ENCODE data around the gene JCAD. TPM values are rescaled to one million over a fixed set of nuclear protein-coding genes. Genes with fewer than 3 reads are reported as not detected.

Gene JCAD
- polyA plus RNA-seq, 1 of the 3 experiments (the other 2 are of a cell fraction) = 19.0 TPM

DNA sequence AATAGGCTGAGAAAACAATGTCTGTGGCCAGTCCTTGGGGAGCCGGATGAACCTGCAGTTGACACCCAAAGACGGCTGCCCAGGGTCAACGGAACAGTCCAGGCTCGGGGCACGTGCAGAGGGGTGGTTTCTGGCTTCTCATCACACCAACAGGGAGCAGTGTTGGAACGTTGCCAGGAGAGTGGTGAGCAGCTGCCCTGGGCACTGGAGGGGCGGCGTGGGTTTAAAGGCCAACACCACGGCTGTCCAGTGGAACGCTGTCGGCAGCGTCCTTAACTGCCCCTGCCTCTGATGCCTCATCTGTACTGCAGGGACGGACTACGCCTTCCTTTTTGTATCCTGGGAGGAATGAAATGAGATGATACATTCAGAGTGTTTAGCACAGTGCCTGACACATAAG is 19.8 kb downstream of the JCAD start:
- no peaks in the 10 kb centered on the region for H3K9me2 ChIP-seq
- WGBS (ENCODE audit: low lambda C conversion rate) = 81% methylated on average over 14 of the region's 14 CpGs
- H3K4me3 ChIP-seq (ENCODE audit: low read depth in 2 of 2, low read length in 1 of 2) = no peak overlapping the region
- no peaks in the 10 kb centered on the region for H3K27me3 ChIP-seq (ENCODE audit: insufficient read depth)
- no peaks in the 10 kb centered on the region for H3K9me3 ChIP-seq
- H2AFZ ChIP-seq (ENCODE audit: low read depth) = no peak overlapping the region
- peaks cover 0 to 8% of the 10 kb centered on the region in 2 experiments; a peak in 1 of 4 replicates for H3K4me1 ChIP-seq (ENCODE audit: control insufficient read depth in 1 of 2, insufficient read depth in 2 of 2, low read depth in 1 of 2, low read length in 1 of 2)
- TF ChIP-seq MXI1 (IDR thresholded peaks at IDR 0.05; ENCODE audit: low read depth, low read length) (no peak), NFIC (IDR thresholded peaks at IDR 0.05; ENCODE audit: borderline replicate concordance) (0 out of 2 replicates have a peak, but pooled peaks have one; percentile 23), NRF1 (IDR thresholded peaks at IDR 0.05; ENCODE audit: low read depth, low read length) (no peak), YY1 (IDR thresholded peaks at IDR 0.05; ENCODE audit: low read depth) (no peak), EZH2phosphoT487 (IDR thresholded peaks at IDR 0.05; ENCODE audit: borderline replicate concordance, low read depth) (no peak), RCOR1 (IDR thresholded peaks at IDR 0.05; ENCODE audit: low read length) (no peak)
- no peak overlapping the region for H3K9ac ChIP-seq
- no peak overlapping the region for H3K4me2 ChIP-seq
- peaks cover 77 to 79% of the 10 kb centered on the region in 2 experiments for H3K36me3 ChIP-seq (replicated peaks in 1 of 2; ENCODE audit: control insufficient read depth in 1 of 2, insufficient read depth in 2 of 2, low read length in 1 of 2)
- H4K20me1 ChIP-seq (ENCODE audit: insufficient read depth) = peaks cover 96% of the 10 kb centered on the region
- peaks cover 8% of the 10 kb centered on the region for H3F3A ChIP-seq (replicated peaks; ENCODE audit: insufficient read depth)
- ChIA-PET POLR2A (no interaction called here), CTCF (interaction anchor here (1.1 kb wide), 1 partner anchor 41 kb away, joined by 3 read pairs; no protein-coding TSS in a partner anchor)
- peaks cover 100% of the 10 kb centered on the region for H3K79me2 ChIP-seq (ENCODE audit: insufficient read depth)
- H3K27ac ChIP-seq (ENCODE audit: low read depth in 2 of 2, low read length in 1 of 2) = no peak overlapping the region
- peak; percentile 60 for DNase-seq

DNA sequence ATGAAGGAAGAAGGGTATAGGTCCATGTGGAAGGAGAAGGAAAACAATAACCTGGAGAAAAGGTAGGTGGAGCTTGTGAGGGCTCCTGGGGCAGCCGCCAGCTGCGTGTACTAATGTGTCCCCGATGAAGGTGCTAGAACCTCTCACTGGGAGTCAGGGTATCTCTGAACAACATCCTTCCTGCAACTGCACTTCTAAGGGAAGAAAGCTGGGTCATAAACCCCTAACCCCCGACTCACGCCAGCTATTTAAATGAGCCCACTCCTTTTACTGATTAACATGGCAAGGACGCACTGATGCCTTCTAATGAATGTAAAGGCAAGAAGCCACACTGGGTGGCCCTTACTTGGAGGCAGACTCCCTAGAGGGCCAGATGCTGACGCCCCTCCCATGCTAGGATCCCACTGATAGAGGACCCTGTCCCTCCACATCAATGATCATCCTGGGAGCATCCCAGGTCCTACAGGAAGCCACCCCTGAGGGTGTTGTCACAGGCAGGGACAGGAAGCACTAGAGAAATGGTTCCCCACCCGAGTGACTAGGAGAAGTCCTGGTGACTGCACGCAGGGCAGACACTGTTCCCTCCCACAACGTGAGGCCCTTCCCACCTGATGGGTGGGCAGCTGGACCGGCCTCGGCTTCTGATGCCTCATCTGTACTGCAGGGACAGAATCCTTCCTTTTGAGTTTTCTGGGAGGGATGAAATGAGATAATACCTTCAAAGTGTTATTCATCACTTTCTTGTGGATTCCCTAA is 20.4 kb downstream of the JCAD start:
- no peak overlapping the region for H3K4me2 ChIP-seq
- peaks cover 0 to 8% of the 10 kb centered on the region in 2 experiments; a peak in 1 of 4 replicates for H3K4me1 ChIP-seq (ENCODE audit: control insufficient read depth in 1 of 2, insufficient read depth in 2 of 2, low read depth in 1 of 2, low read length in 1 of 2)
- H2AFZ ChIP-seq (ENCODE audit: low read depth) = no peak overlapping the region
- ChIA-PET CTCF (interaction anchor here (1.3 kb wide), 1 partner anchor 36 kb away, joined by 3 read pairs; no protein-coding TSS in a partner anchor), POLR2A (no interaction called here)
- H3K9me3 ChIP-seq = no peaks in the 10 kb centered on the region
- H3K27me3 ChIP-seq (ENCODE audit: insufficient read depth) = no peaks in the 10 kb centered on the region
- H3K9me2 ChIP-seq = no peaks in the 10 kb centered on the region
- no peak for DNase-seq
- H3K4me3 ChIP-seq (ENCODE audit: low read depth in 2 of 2, low read length in 1 of 2) = no peak overlapping the region
- no peak overlapping the region for H3K9ac ChIP-seq
- peaks cover 8% of the 10 kb centered on the region for H3F3A ChIP-seq (replicated peaks; ENCODE audit: insufficient read depth)
- H4K20me1 ChIP-seq (ENCODE audit: insufficient read depth) = peaks cover 92% of the 10 kb centered on the region
- H3K36me3 ChIP-seq (replicated peaks in 1 of 2; ENCODE audit: control insufficient read depth in 1 of 2, insufficient read depth in 2 of 2, low read length in 1 of 2) = peaks cover 73 to 76% of the 10 kb centered on the region in 2 experiments
- WGBS (ENCODE audit: low lambda C conversion rate) = 94% methylated on average over 10 of the region's 12 CpGs
- H3K79me2 ChIP-seq (ENCODE audit: insufficient read depth) = peaks cover 99% of the 10 kb centered on the region
- no peak overlapping the region for H3K27ac ChIP-seq (ENCODE audit: low read depth in 2 of 2, low read length in 1 of 2)
- TF ChIP-seq EZH2phosphoT487 (IDR thresholded peaks at IDR 0.05; ENCODE audit: borderline replicate concordance, low read depth) = no peak
- TF ChIP-seq ELF1 (IDR thresholded peaks at IDR 0.05) = no peak
- no peak for TF ChIP-seq YY1 (IDR thresholded peaks at IDR 0.05; ENCODE audit: low read depth)
- TF ChIP-seq MXI1 (IDR thresholded peaks at IDR 0.05; ENCODE audit: low read depth, low read length) = no peak
- TF ChIP-seq, protein P1, sequence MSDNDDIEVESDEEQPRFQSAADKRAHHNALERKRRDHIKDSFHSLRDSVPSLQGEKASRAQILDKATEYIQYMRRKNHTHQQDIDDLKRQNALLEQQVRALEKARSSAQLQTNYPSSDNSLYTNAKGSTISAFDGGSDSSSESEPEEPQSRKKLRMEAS (IDR thresholded peaks at IDR 0.05; ENCODE audit: low read depth) = no peak
- no peak for TF ChIP-seq IRF3 (IDR thresholded peaks at IDR 0.05; ENCODE audit: low read depth, low read length)
- TF ChIP-seq FOSL2 (IDR thresholded peaks at IDR 0.05; ENCODE audit: borderline replicate concordance, low read depth) = no peak
- no peak for TF ChIP-seq SMC3 (IDR thresholded peaks at IDR 0.05; ENCODE audit: low read depth, low read length)
- no peak for TF ChIP-seq PBX3 (IDR thresholded peaks at IDR 0.05)
- TF ChIP-seq, protein P2, sequence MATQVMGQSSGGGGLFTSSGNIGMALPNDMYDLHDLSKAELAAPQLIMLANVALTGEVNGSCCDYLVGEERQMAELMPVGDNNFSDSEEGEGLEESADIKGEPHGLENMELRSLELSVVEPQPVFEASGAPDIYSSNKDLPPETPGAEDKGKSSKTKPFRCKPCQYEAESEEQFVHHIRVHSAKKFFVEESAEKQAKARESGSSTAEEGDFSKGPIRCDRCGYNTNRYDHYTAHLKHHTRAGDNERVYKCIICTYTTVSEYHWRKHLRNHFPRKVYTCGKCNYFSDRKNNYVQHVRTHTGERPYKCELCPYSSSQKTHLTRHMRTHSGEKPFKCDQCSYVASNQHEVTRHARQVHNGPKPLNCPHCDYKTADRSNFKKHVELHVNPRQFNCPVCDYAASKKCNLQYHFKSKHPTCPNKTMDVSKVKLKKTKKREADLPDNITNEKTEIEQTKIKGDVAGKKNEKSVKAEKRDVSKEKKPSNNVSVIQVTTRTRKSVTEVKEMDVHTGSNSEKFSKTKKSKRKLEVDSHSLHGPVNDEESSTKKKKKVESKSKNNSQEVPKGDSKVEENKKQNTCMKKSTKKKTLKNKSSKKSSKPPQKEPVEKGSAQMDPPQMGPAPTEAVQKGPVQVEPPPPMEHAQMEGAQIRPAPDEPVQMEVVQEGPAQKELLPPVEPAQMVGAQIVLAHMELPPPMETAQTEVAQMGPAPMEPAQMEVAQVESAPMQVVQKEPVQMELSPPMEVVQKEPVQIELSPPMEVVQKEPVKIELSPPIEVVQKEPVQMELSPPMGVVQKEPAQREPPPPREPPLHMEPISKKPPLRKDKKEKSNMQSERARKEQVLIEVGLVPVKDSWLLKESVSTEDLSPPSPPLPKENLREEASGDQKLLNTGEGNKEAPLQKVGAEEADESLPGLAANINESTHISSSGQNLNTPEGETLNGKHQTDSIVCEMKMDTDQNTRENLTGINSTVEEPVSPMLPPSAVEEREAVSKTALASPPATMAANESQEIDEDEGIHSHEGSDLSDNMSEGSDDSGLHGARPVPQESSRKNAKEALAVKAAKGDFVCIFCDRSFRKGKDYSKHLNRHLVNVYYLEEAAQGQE (IDR thresholded peaks at IDR 0.05; ENCODE audit: low read depth, low read length) = no peak
- TF ChIP-seq CHD2 (IDR thresholded peaks at IDR 0.05; ENCODE audit: low read length, partially characterized antibody) = no peak
- no peak for TF ChIP-seq NFIC (IDR thresholded peaks at IDR 0.05; ENCODE audit: borderline replicate concordance)
- TF ChIP-seq POLR2AphosphoS5 (IDR thresholded peaks at IDR 0.05; ENCODE audit: low read depth, low read length) = no peak
- TF ChIP-seq, protein P3, sequence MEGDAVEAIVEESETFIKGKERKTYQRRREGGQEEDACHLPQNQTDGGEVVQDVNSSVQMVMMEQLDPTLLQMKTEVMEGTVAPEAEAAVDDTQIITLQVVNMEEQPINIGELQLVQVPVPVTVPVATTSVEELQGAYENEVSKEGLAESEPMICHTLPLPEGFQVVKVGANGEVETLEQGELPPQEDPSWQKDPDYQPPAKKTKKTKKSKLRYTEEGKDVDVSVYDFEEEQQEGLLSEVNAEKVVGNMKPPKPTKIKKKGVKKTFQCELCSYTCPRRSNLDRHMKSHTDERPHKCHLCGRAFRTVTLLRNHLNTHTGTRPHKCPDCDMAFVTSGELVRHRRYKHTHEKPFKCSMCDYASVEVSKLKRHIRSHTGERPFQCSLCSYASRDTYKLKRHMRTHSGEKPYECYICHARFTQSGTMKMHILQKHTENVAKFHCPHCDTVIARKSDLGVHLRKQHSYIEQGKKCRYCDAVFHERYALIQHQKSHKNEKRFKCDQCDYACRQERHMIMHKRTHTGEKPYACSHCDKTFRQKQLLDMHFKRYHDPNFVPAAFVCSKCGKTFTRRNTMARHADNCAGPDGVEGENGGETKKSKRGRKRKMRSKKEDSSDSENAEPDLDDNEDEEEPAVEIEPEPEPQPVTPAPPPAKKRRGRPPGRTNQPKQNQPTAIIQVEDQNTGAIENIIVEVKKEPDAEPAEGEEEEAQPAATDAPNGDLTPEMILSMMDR (IDR thresholded peaks at IDR 0.05) = no peak
- TF ChIP-seq SIN3A (IDR thresholded peaks at IDR 0.05; ENCODE audit: borderline replicate concordance, low read depth, low read length) = no peak
- no peak for TF ChIP-seq FOXJ3 (CRISPR knock-in tag; IDR thresholded peaks at IDR 0.05)
